ENCODE results near the gene MAP2K5.

DNA sequence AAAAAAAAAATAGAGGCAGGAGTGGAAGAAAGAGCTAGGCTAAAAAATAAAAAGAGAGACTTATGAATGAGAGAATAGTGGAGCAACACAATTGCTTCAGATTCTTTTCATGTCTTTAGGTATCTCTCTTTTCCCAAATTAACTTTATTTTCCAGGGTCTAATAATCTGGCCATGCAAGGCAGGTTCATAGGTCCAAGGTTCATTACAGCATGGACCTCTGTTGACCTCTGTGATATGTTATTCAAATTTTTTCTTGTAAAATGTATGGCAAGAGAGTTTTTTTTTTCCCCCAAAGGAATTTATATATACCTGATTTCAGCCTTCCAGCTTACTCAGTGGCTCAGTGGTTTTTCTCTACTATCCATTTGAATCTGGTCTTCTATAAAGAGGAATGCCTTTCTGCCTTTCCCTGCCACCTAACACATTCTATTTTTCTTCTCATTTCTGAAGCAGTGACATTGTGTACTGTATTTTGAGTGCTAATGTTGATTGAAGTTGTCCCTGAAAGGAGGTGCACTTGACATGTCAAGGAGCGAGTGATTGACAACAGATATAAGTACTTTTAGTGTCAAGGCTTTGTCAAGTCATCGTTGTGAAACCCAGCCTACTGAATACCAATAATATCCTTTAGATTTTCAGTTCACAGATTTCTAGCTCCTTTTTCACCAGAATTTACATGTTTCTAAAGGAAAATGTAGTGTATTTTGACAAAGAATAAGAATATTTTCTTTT lies 118.5 kb downstream of the MAP2K5 start:
- TF ChIP-seq, protein P1, sequence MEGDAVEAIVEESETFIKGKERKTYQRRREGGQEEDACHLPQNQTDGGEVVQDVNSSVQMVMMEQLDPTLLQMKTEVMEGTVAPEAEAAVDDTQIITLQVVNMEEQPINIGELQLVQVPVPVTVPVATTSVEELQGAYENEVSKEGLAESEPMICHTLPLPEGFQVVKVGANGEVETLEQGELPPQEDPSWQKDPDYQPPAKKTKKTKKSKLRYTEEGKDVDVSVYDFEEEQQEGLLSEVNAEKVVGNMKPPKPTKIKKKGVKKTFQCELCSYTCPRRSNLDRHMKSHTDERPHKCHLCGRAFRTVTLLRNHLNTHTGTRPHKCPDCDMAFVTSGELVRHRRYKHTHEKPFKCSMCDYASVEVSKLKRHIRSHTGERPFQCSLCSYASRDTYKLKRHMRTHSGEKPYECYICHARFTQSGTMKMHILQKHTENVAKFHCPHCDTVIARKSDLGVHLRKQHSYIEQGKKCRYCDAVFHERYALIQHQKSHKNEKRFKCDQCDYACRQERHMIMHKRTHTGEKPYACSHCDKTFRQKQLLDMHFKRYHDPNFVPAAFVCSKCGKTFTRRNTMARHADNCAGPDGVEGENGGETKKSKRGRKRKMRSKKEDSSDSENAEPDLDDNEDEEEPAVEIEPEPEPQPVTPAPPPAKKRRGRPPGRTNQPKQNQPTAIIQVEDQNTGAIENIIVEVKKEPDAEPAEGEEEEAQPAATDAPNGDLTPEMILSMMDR (IDR thresholded peaks at IDR 0.05; ENCODE audit: low read depth, low read length, missing input control) = no peak
- TF ChIP-seq, protein P2, sequence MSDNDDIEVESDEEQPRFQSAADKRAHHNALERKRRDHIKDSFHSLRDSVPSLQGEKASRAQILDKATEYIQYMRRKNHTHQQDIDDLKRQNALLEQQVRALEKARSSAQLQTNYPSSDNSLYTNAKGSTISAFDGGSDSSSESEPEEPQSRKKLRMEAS (IDR thresholded peaks at IDR 0.05) = no peak
- TF ChIP-seq RAD21 (IDR thresholded peaks at IDR 0.05) (no peak), RXRA (IDR thresholded peaks at IDR 0.05) (peak; percentile 34 to 35)

All from liver (tissue), 3 donors.